ENCODE measurements around the gene YTHDC2.
"Not testable (repeated sequence)": the region's sequence is repeated elsewhere in the genome, so short reads cannot be mapped to it uniquely, and the experiment has no call there.

Gene YTHDC2

GRCh38 chr5:113520899-113521298, 7.4 kb downstream of the YTHDC2 start:
- no peak for DNase-seq

- DNase-seq = no peak
Observed at GRCh38 chr5:113523168-113523567, 9.7 kb downstream of the YTHDC2 start.

GRCh38 chr5:113524927-113525326, 11.4 kb downstream of the YTHDC2 start:
- no peak for DNase-seq

GRCh38 chr5:113526421-113526820, 12.9 kb downstream of the YTHDC2 start:
- no peak for DNase-seq

- no peak for DNase-seq
Observed at GRCh38 chr5:113527746-113528145, 14.3 kb downstream of the YTHDC2 start.

GRCh38 chr5:113531481-113532159, 18.1 kb downstream of the YTHDC2 start:
- DNase-seq = no peak

GRCh38 chr5:113538313-113538712, 24.8 kb downstream of the YTHDC2 start:
- no peak for DNase-seq

GRCh38 chr5:113546703-113547183, 33.2 kb downstream of the YTHDC2 start:
- DNase-seq = no peak

GRCh38 chr5:113548396-113548795, 34.9 kb downstream of the YTHDC2 start:
- DNase-seq = no peak

GRCh38 chr5:113552137-113552536, 38.6 kb downstream of the YTHDC2 start:
- no peak for DNase-seq

- DNase-seq = no peak
Observed at GRCh38 chr5:113552620-113553019, 39.1 kb downstream of the YTHDC2 start.

GRCh38 chr5:113562828-113563400, 49.4 kb downstream of the YTHDC2 start:
- DNase-seq = no peak

GRCh38 chr5:113569396-113569795, 55.9 kb downstream of the YTHDC2 start:
- DNase-seq = no peak

- no peak for DNase-seq
Observed at GRCh38 chr5:113572716-113573115, 59.2 kb downstream of the YTHDC2 start.

GRCh38 chr5:113574417-113574816, 60.9 kb downstream of the YTHDC2 start:
- DNase-seq = no peak

GRCh38 chr5:113575074-113575473, 61.6 kb downstream of the YTHDC2 start:
- no peak for DNase-seq

- DNase-seq = no peak
Observed at GRCh38 chr5:113578091-113578490, 64.6 kb downstream of the YTHDC2 start.

GRCh38 chr5:113581388-113581787, 67.9 kb downstream of the YTHDC2 start:
- peak in 1 of 3 experiments; percentile 16 for DNase-seq

- DNase-seq = no peak
Observed at GRCh38 chr5:113598150-113598549, 84.7 kb downstream of the YTHDC2 start.

- no peak for DNase-seq
Observed at GRCh38 chr5:113598926-113599325, 85.4 kb downstream of the YTHDC2 start.

GRCh38 chr5:113600255-113600905, 86.9 kb downstream of the YTHDC2 start:
- DNase-seq = no peak

- no peak for DNase-seq
Observed at GRCh38 chr5:113601423-113601822, 87.9 kb downstream of the YTHDC2 start.

GRCh38 chr5:113603246-113603645, 89.8 kb downstream of the YTHDC2 start:
- not testable (repeated sequence) for DNase-seq
